ENCODE measurements around the gene PSKH1. TPM values are rescaled to one million over a fixed set of nuclear protein-coding genes. Genes with fewer than 3 reads are reported as not detected.
A peak's percentile ranks its signal among the peaks of the same experiment; 100 is the strongest.
"Not testable (repeated sequence)": the region's sequence is repeated elsewhere in the genome, so short reads cannot be mapped to it uniquely, and the experiment has no call there.

Gene PSKH1
- total RNA-seq, 1 donor from 2014 or later, result 21.6 TPM

GRCh38 chr16:67910158-67910557 lies 17.1 kb downstream of the PSKH1 start:
- TF ChIP-seq, protein P1, sequence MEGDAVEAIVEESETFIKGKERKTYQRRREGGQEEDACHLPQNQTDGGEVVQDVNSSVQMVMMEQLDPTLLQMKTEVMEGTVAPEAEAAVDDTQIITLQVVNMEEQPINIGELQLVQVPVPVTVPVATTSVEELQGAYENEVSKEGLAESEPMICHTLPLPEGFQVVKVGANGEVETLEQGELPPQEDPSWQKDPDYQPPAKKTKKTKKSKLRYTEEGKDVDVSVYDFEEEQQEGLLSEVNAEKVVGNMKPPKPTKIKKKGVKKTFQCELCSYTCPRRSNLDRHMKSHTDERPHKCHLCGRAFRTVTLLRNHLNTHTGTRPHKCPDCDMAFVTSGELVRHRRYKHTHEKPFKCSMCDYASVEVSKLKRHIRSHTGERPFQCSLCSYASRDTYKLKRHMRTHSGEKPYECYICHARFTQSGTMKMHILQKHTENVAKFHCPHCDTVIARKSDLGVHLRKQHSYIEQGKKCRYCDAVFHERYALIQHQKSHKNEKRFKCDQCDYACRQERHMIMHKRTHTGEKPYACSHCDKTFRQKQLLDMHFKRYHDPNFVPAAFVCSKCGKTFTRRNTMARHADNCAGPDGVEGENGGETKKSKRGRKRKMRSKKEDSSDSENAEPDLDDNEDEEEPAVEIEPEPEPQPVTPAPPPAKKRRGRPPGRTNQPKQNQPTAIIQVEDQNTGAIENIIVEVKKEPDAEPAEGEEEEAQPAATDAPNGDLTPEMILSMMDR (IDR thresholded peaks at IDR 0.05; ENCODE audit: insufficient read depth, low read length, poor library complexity, severe bottlenecking), result no peak
- Histone ChIP-seq H3K4me3 (ENCODE audit: low read depth, low read length) (no peak overlapping the region), H3K27me3 (ENCODE audit: control insufficient read depth, insufficient read depth, low read length) (no peaks in the 10 kb centered on the region), H3K36me3 (ENCODE audit: control insufficient read depth, insufficient read depth, low read length) (peaks cover 2% of the 10 kb centered on the region)
- DNase-seq (ENCODE audit: low read depth), result no peak

DNA sequence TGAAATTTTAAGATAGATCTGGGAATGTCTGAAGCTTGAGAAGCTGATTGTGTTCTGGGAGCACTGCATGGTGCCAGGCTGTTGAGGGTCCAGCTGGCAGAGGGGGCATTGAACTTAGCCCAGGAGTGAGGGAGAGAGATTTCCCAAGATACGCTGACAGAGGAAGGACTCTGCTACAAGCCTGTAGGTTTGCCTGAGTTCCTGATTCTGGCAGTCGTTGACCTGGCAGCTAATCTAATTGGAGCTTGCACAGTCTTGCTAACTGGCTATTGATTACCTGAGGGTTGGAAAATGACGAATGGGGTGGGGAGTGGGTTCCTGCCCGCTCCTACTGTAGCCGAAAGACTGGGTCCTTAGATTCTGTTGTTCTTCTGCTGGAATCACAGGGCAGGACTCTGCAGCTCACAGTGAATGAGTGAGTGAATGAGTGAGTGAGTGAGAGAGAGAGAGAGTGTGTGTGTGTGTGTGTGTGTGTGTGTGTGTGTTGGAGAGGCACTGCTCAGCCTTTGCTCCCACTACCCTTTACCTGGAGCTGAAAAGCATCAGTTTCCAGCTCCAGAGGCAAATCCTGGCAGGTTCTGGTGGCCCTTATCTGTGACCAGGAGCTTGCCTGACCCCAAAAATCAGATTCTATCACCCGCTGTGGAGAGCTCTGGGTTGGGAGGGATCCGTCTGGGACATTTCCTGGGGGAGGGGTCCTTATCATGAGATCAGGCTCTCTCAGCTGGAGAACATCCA lies 21.9 kb downstream of the PSKH1 start:
- no peak for DNase-seq (ENCODE audit: low read depth)
- no peak overlapping the region for H3K4me3 ChIP-seq (ENCODE audit: low read depth, low read length)
- no peaks in the 10 kb centered on the region for H3K27me3 ChIP-seq (ENCODE audit: control insufficient read depth, insufficient read depth, low read length)
- TF ChIP-seq, protein P1 (IDR thresholded peaks at IDR 0.05; ENCODE audit: insufficient read depth, low read length, poor library complexity, severe bottlenecking), result no peak
- H3K36me3 ChIP-seq (ENCODE audit: control insufficient read depth, insufficient read depth, low read length), result peaks cover 1% of the 10 kb centered on the region

DNA sequence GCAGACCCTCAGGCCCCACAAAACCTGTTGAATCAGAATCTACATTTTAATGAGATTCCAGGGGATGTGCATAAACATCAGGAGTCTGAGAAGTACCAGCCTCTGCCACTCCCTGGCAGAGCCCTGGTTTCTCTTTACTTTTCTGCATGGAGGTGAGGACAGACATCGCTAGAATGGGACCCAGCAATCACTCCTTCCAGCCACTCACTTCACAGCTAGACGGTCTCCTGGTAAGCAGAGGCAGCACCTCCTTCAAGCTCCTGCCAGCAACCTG lies 22.4 kb downstream of the PSKH1 start:
- H3K36me3 ChIP-seq (ENCODE audit: control insufficient read depth, insufficient read depth, low read length); H3K4me3 ChIP-seq (ENCODE audit: low read depth, low read length); H3K27me3 ChIP-seq (ENCODE audit: control insufficient read depth, insufficient read depth, low read length); DNase-seq (ENCODE audit: low read depth): not testable (repeated sequence)

DNA sequence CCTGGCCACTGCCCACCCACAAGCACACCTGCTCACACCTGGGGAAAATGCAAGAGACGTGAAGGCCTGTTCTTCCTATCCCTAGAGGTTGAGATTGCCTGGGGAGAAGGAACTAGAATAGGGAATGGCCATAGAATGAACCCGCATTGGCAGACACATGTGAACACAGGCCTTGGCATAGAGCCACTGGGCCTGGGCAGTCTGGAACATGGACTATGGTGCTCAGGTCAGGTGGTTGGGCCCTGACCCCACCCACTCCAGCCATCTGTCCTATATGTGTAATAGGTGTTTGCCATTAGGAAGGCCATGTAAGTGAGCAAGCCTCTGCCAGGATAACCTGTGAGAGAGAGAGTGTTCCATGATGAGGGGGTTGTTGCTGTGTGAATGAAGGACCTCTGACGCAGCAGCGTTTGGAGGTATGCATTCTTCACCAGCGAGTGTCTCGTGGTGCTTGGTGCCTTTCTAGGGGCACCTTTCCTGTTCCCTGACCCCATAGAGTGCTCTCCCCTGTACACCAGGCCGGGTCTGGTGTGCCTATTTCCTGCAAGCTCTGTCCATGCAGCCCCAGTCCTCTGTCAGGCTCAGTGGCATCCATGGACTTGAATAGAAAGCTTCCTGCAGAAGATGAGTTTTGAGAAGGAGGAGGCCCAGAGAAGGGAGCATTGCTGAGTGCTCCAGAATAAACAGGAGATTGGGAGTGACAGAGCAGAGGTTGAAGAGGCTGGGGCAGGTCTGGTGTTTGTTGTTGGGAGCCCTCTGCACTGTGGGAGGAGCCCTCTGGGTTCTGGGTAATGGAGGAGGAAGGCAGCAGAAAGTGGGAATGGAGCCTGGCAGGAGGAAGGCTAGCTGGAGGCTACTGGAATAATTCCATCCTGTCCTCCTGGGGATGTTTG lies 23.0 kb downstream of the PSKH1 start:
- Histone ChIP-seq H3K27me3 (ENCODE audit: control insufficient read depth, insufficient read depth, low read length) (no peaks in the 10 kb centered on the region), H3K4me3 (ENCODE audit: low read depth, low read length) (no peak overlapping the region), H3K36me3 (ENCODE audit: control insufficient read depth, insufficient read depth, low read length) (no peaks in the 10 kb centered on the region)
- DNase-seq (ENCODE audit: low read depth), result no peak
- TF ChIP-seq, protein P1 (IDR thresholded peaks at IDR 0.05; ENCODE audit: insufficient read depth, low read length, poor library complexity, severe bottlenecking), result no peak

DNA sequence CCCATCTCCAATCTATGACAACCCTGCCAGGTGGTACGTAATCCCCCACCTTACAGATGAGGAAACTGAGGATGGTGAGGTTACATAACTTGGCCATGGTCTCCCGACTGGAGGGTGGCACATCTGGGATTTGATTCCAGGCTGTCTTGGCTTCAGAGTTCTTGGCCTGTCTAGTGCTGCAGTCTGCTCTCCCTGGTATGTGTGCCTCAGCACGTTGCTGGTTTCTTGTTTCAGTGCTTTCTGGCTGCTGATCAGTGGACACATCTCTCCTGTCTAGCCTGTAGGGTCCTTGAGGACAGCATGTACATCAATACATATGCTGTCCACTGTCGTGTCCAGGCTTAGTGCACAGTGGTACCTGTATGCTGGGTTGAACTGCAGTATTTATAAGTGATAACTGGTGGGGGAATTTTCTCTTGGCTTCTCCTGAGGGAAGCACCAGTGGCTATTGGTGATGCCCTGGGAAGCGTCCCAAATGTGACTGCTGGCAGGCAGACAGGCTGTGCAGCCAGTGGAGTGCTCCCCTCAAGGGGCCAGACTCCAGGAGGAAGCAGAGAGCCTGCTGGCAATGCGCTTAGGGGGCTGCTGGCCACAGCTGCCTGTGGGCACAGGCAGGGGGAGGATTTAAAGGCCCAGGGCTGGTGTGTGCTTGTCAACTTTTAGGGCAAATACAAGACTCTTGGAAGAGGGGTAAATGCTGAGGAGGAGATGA lies 24.2 kb downstream of the PSKH1 start:
- no peak overlapping the region for H3K4me3 ChIP-seq (ENCODE audit: low read depth, low read length)
- TF ChIP-seq, protein P1 (IDR thresholded peaks at IDR 0.05; ENCODE audit: insufficient read depth, low read length, poor library complexity, severe bottlenecking), result no peak
- no peaks in the 10 kb centered on the region for H3K27me3 ChIP-seq (ENCODE audit: control insufficient read depth, insufficient read depth, low read length)
- DNase-seq (ENCODE audit: low read depth), result no peak
- H3K36me3 ChIP-seq (ENCODE audit: control insufficient read depth, insufficient read depth, low read length), result no peaks in the 10 kb centered on the region

DNA sequence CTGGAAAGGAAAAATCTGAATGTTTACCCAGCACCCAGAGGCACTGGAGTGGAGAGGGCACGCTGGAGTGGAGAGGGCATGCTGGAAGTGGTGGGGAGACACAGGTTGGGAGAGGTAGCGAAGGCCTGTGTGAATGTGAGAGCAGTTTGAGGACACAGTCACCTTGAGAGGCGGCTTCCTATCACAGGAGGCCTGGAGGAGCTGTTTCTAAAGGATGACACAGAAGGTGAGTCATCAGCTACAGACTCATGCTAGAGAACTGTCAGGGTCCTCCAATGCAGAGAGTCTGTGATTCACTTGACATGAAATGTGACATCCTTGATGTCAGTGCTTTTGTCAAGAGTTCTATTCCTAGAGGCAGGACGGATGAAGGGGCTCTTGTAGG lies 24.8 kb downstream of the PSKH1 start:
- DNase-seq (ENCODE audit: low read depth), result peak; percentile 62
- no peaks in the 10 kb centered on the region for H3K36me3 ChIP-seq (ENCODE audit: control insufficient read depth, insufficient read depth, low read length)
- TF ChIP-seq, protein P1 (IDR thresholded peaks at IDR 0.05; ENCODE audit: insufficient read depth, low read length, poor library complexity, severe bottlenecking), result no peak
- H3K27me3 ChIP-seq (ENCODE audit: control insufficient read depth, insufficient read depth, low read length), result no peaks in the 10 kb centered on the region
- H3K4me3 ChIP-seq (ENCODE audit: low read depth, low read length), result no peak overlapping the region
